PC-3 (cell line): ENCODE measurements around the gene CD3E. TPM values are rescaled to one million over a fixed set of nuclear protein-coding genes. Genes with fewer than 3 reads are reported as not detected.

ENCODE experiments used
- ATAC-seq: fragments of 200-7000 bp; cut with Tn5 transposase; 2 replicates; pipeline ENCODE4 v1.9.1; 2020; ENCODE audit warnings: mild to moderate bottlenecking, moderate library complexity
- BruUV-seq: library from RNA; stranded (reverse); fragments of 400-500 nt; replicated peaks from 2 replicates; lab custom pipeline; 2021; lab: Mats Ljungman, UMichigan
- CTCF ChIA-PET: fragments of 300-600 bp; sonication (Branson Sonifier 250); formaldehyde crosslinking; loops from one replicate; lab custom pipeline; 2022; ENCODE audit warnings: antibody characterized with exemption; lab: Charles Lee
- POLR2A ChIA-PET: fragments of 300-600 bp; sonication (Branson Sonifier 250); formaldehyde crosslinking; loops from one replicate; lab custom pipeline; 2022; ENCODE audit warnings: antibody characterized with exemption; ENCODE audit not compliant: unreplicated experiment; lab: Charles Lee
- DNase-seq: peaks from one replicate; pipeline ENCODE4 v3.0.0-alpha.2; 2015
- H2AFZ ChIP-seq: fragments of 300-600 bp; sonication (generic); 2 replicates; pipeline ENCODE4 v1.6.0; 2016; ENCODE audit warnings: antibody characterized with exemption, low read length
- H3F3A ChIP-seq: fragments of 300-600 bp; sonication (generic); one replicate; pipeline ENCODE4 v1.6.0; 2017; ENCODE audit warnings: antibody characterized with exemption, low read length, control low read depth, mild to moderate bottlenecking; ENCODE audit not compliant: unreplicated experiment
- H3K27ac ChIP-seq: fragments of 300-600 bp; sonication (generic); 2 replicates; pipeline ENCODE4 v1.5.1; 2016; ENCODE audit warnings: mild to moderate bottlenecking, low read length
- H3K27me3 ChIP-seq: fragments of 300-600 bp; sonication (generic); 2 replicates; pipeline ENCODE4 v1.6.1; 2016; ENCODE audit warnings: low read length, mixed read lengths
- H3K36me3 ChIP-seq: fragments of 300-600 bp; sonication (generic); 2 replicates; pipeline ENCODE4 v1.6.1; 2016; ENCODE audit warnings: low read depth, mixed run types, low read length, mixed read lengths
- H3K4me1 ChIP-seq: fragments of 300-600 bp; sonication (generic); 2 replicates; pipeline ENCODE4 v1.5.1; 2016; ENCODE audit warnings: low read length; ENCODE audit not compliant: insufficient read depth
- H3K4me2 ChIP-seq: fragments of 300-600 bp; sonication (generic); 2 replicates; pipeline ENCODE4 v1.6.0; 2016; ENCODE audit warnings: low read length
- H3K4me3 ChIP-seq: fragments of 300-600 bp; sonication (generic); 2 replicates; pipeline ENCODE4 v1.5.1; 2016; ENCODE audit warnings: mild to moderate bottlenecking, low read length, mixed read lengths
- H3K79me2 ChIP-seq: fragments of 300-600 bp; sonication (generic); 2 replicates; pipeline ENCODE4 v1.6.1; 2017; ENCODE audit warnings: low read length, mixed read lengths
- H3K9ac ChIP-seq: fragments of 300-600 bp; sonication (generic); 2 replicates; pipeline ENCODE4 v1.6.0; 2016; ENCODE audit warnings: mild to moderate bottlenecking, low read length
- H3K9me2 ChIP-seq: fragments of 300-600 bp; sonication (generic); replicated peaks from 2 replicates; pipeline ENCODE4 v1.6.1; 2016; ENCODE audit warnings: mixed run types, low read length, mixed read lengths
- H3K9me3 ChIP-seq: fragments of 300-600 bp; sonication (generic); 2 replicates; pipeline ENCODE4 v1.6.1; 2016; ENCODE audit warnings: low read length, mixed read lengths
- H4K20me1 ChIP-seq: fragments of 300-600 bp; sonication (generic); 2 replicates; pipeline ENCODE4 v1.6.1; 2016; ENCODE audit warnings: low read length, mixed read lengths
- CTCF ChIP-seq: fragments of 300-600 bp; sonication (generic); conservative IDR thresholded peaks from 2 replicates; pipeline ENCODE4 v1.5.1; 2017; ENCODE audit warnings: antibody characterized with exemption, low read depth, mild to moderate bottlenecking, low read length
- EZH2 ChIP-seq: fragments of 300-600 bp; sonication (generic); IDR thresholded peaks from one replicate; pipeline ENCODE4 v1.6.1; 2017; ENCODE audit warnings: antibody characterized with exemption, mild to moderate bottlenecking, low read length; ENCODE audit not compliant: unreplicated experiment
- EZH2phosphoT487 ChIP-seq: fragments of 300-600 bp; sonication (generic); IDR thresholded peaks from 2 replicates; pipeline ENCODE4 v1.6.1; 2018; ENCODE audit warnings: mild to moderate bottlenecking, antibody characterized with exemption, low read length, borderline replicate concordance
- intact Hi-C: fragments of 100-400 bp; cut with micrococcal nuclease; formaldehyde crosslinking; loops from 2 replicates; pipeline ENCODE4 v1.9.0; 2023
- total RNA-seq: library from RNA; depleted of rRNA; stranded (reverse); fragments of >200 nt; gene quantifications from 2 replicates; pipeline ENCODE4 v1.2.3, GENCODE V29; 2014

Gene CD3E
- total RNA-seq, 1 experiment from 2014 or later = not detected

- no peak overlapping the region for H3K4me2 ChIP-seq
- no peak overlapping the region for H3K27ac ChIP-seq
- peaks cover 22% of the 10 kb centered on the region for H3K4me1 ChIP-seq
- DNase-seq (no peak), ATAC-seq (no peak)
- POLR2A ChIA-PET = interaction anchor here (0.6 kb wide), 1 partner anchor 8 kb away, joined by 3 read pairs; no protein-coding TSS in a partner anchor
- intact Hi-C loops = no loop called here
- TF ChIP-seq EZH2phosphoT487 (no peak), CTCF (no peak), EZH2 (no peak)
- H3K9ac ChIP-seq = no peak overlapping the region
- peaks cover 38% of the 10 kb centered on the region for H3K36me3 ChIP-seq
- no TSS peak for BruUV-seq
- H3K27me3 ChIP-seq = no peaks in the 10 kb centered on the region
- no peaks in the 10 kb centered on the region for H3K9me2 ChIP-seq
- H3F3A ChIP-seq = no peaks in the 10 kb centered on the region
- H3K4me3 ChIP-seq = no peak overlapping the region
- CTCF ChIA-PET = no interaction called here
- no peak overlapping the region for H2AFZ ChIP-seq
- H4K20me1 ChIP-seq = no peaks in the 10 kb centered on the region
- H3K79me2 ChIP-seq = peaks cover 21% of the 10 kb centered on the region
- no peaks in the 10 kb centered on the region for H3K9me3 ChIP-seq
These were observed 44.2 kb upstream of the CD3E start for GRCh38 chr11:118260353-118260752.

- H3K27me3 ChIP-seq = no peaks in the 10 kb centered on the region
- no TSS peak for BruUV-seq
- DNase-seq = no peak
- peak overlapping the region; percentile 86 for H3K4me2 ChIP-seq
- ChIA-PET CTCF (no interaction called here), POLR2A (no interaction called here)
- peak overlapping the region; percentile 82 for H3K4me3 ChIP-seq
- H3K9ac ChIP-seq = peak overlapping the region; percentile 87
- no peaks in the 10 kb centered on the region for H3K9me3 ChIP-seq
- peaks cover 21% of the 10 kb centered on the region for H3K79me2 ChIP-seq
- H3F3A ChIP-seq = no peaks in the 10 kb centered on the region
- ATAC-seq = no peak
- peaks cover 28% of the 10 kb centered on the region for H3K4me1 ChIP-seq
- no peak for TF ChIP-seq EZH2phosphoT487
- TF ChIP-seq CTCF = no peak
- no peak for TF ChIP-seq EZH2
- no peaks in the 10 kb centered on the region for H3K9me2 ChIP-seq
- H3K36me3 ChIP-seq = peaks cover 36% of the 10 kb centered on the region
- intact Hi-C loops = no loop called here
- H3K27ac ChIP-seq = peak overlapping the region; percentile 94
- no peaks in the 10 kb centered on the region for H4K20me1 ChIP-seq
- H2AFZ ChIP-seq = no peak overlapping the region
These were observed 41.4 kb upstream of the CD3E start for GRCh38 chr11:118263112-118263511.

GRCh38 chr11:118263695-118264568 is 40.6 kb upstream of the CD3E start, which contains the start of gene MPZL2:
Gene MPZL2 (minus strand): TSS chr11:118264297. CDS start chr11:118264153, 144 bp downstream.
- intact Hi-C loops = loop anchor here (2.0 kb wide), 1 partner anchor 27 kb away; no protein-coding TSS in a partner anchor
- Histone ChIP-seq H3K4me2 (peak within 1 kb of the TSS; percentile 86), H2AFZ (peak within 1 kb of the TSS; percentile 77), H3F3A (no peaks in the 10 kb centered on the region), H3K9ac (peak within 1 kb of the TSS; percentile 87), H3K27me3 (no peaks in the 10 kb centered on the region), H3K9me2 (no peaks in the 10 kb centered on the region), H3K36me3 (peaks cover 29% of the 10 kb centered on the region), H3K4me1 (peaks cover 28% of the 10 kb centered on the region), H3K79me2 (peaks cover 21% of the 10 kb centered on the region), H3K9me3 (no peaks in the 10 kb centered on the region), H4K20me1 (no peaks in the 10 kb centered on the region), H3K4me3 (peak within 1 kb of the TSS; percentile 82), H3K27ac (peak within 1 kb of the TSS; percentile 94)
- CTCF ChIA-PET = interaction anchor here (0.6 to 0.8 kb wide), 2 partner anchors 27 to 65 kb away, joined by 4 to 7 read pairs; no protein-coding TSS in a partner anchor
- ATAC-seq = peak; percentile 91
- POLR2A ChIA-PET = interaction anchor here (0.5 kb wide), 1 partner anchor 51 kb away, joined by 3 read pairs; no protein-coding TSS in a partner anchor
- TF ChIP-seq CTCF (peak; percentile 46), EZH2phosphoT487 (no peak), EZH2 (no peak)
- peak; percentile 95 for DNase-seq
- TSS peak; percentile 61 for BruUV-seq
